Heart right ventricle (tissue), 16 donors: ENCODE results near the gene IYD. TPM values are rescaled to one million over a fixed set of nuclear protein-coding genes. Genes with fewer than 3 reads are reported as not detected.

Experiments
- ATAC-seq, 8 donors: fragments of 200-7000 bp; cut with Tn5 transposase; one replicate each; pipeline ENCODE4 v1.9.1; 2020; ENCODE audit warnings: mild to moderate bottlenecking in 8 of 8, moderate library complexity in 8 of 8, moderate number of reproducible peaks in 1 of 8
- DNase-seq, 2 donors: peaks; one replicate each; pipeline ENCODE4 v3.0.0-alpha.2; 2020
- H3K27ac ChIP-seq, 10 donors: fragments of 200-600 bp; sonication (generic) in 2 of 10; one replicate each; pipeline versions ENCODE4 v1.5.0 to v1.8.0; 2020 to 2022; ENCODE audit warnings: mild to moderate bottlenecking in 3 of 10
- H3K27me3 ChIP-seq, 7 donors: fragments of 200-600 bp; one replicate each; pipeline ENCODE4 v1.8.0; 2021 to 2022; ENCODE audit warnings: mild to moderate bottlenecking in 2 of 7
- H3K36me3 ChIP-seq, 9 donors: fragments of 200-600 bp; sonication (generic) in 1 of 9; one replicate each; pipeline versions ENCODE4 v1.5.0 to v1.8.0; 2020 to 2022; ENCODE audit warnings: mild to moderate bottlenecking in 2 of 9
- H3K4me1 ChIP-seq, 9 donors: fragments of 200-600 bp; sonication (generic) in 1 of 9; one replicate each; pipeline versions ENCODE4 v1.5.0 to v1.8.0; 2020 to 2022; ENCODE audit warnings: mild to moderate bottlenecking in 4 of 9
- H3K4me3 ChIP-seq, 10 donors: fragments of 200-600 bp; sonication (generic) in 2 of 10; one replicate each; pipeline versions ENCODE4 v1.5.0 to v1.8.0; 2020 to 2022; ENCODE audit warnings: mild to moderate bottlenecking in 7 of 10, moderate library complexity in 2 of 10
- H3K9me3 ChIP-seq, 11 donors: fragments of 200-600 bp in 10 of 11; sonication (generic) in 2 of 11; one replicate each; pipeline versions ENCODE4 v1.5.0 to v1.8.0; 2013 to 2022; ENCODE audit warnings: mild to moderate bottlenecking in 2 of 11, control low read depth in 1 of 11, moderate library complexity in 1 of 11
- WGBS, 2 donors: extraction: QIAGEN DNeasy Blood & Tissue Kit; methylation state at CpG; one replicate each; pipeline ENCODE4 v1.1.7; 2013; ENCODE audit warnings: inconsistent platforms in 1 of 2; 5-methylcytosine and 5-hydroxymethylcytosine counted together
- intact Hi-C, 10 donors: fragments of 100-400 bp; cut with DNase I; formaldehyde crosslinking; loops; one replicate each; pipeline versions ENCODE4 v1.11.1 to v1.14.2; 2022
- polyA plus RNA-seq, 2 donors: library from polyadenylated mRNA; stranded (reverse); fragments of 200-250 nt; gene quantifications; one replicate each; pipeline ENCODE4 v1.2.3, GENCODE V29; 2013
- total RNA-seq, 10 donors: library from RNA; stranded (reverse); fragmentation: NEBNext Ultra II Directional in 3 of 10; extraction: Animal tissue kit (Norgen Biotek cat#: 25700) in 3 of 10; gene quantifications; one replicate each; pipeline versions ENCODE4 v1.2.1 to v1.2.4, GENCODE V29; 2021 to 2023
- TF ChIP-seq, protein P1 (sequence below), 9 donors: fragments of 200-600 bp; sonication (generic) in 2 of 9; IDR thresholded peaks; one replicate each; pipeline versions ENCODE4 v1.5.0 to v1.8.0; 2021 to 2022; ENCODE audit warnings: antibody characterized with exemption in 9 of 9, mild to moderate bottlenecking in 5 of 9, moderate library complexity in 1 of 9
- donor health status: Arrhythmogenic right ventricular cardiomyopathy.
- donor health status: ischemic (EF 13 %, LVEDD 7.1; RV severe dilation, severe dysfunction).
- donor health status: healthy with polysubstance abuse.
- donor health status: DM: no; HTN: yes; CAD: no.
- donor health status: DM: no; HTN: no; CAD: no.
- donor health status: ischemic (EF 25% LVEDD 6.9; RV normal size, moderate dysfunction).
- donor health status: ischemic (EF 25% LVEDD 5.7; RV mildly dilated, moderate dysfunction).
- donor health status: healthy.
- donor health status: DM: yes; HTN: yes; CAD: no.
- donor health status: Ischemic cardiomyopathy.
- donor health status: ischemic (EF 35%, LVEDD 5.7; RV mildly dilated, moderate dysfunction).
- donor health status: nonischemic (EF 11% LVEDD 7.7; RV severe dilation, severe dysfunction).
- donor health status: DM: yes; HTN: yes; CAD: no.
- donor health status: PGD.
- donor health status: ischemic (EF 29% LVEDD 5.4; RV normal size, mild dysfunction).
- donor health status: nonischemic (EF 23%, LVEDD 6.1; RV moderate dilation, normal function).

Gene IYD
- total and polyA plus RNA-seq, 12 donors, result not detected

DNA sequence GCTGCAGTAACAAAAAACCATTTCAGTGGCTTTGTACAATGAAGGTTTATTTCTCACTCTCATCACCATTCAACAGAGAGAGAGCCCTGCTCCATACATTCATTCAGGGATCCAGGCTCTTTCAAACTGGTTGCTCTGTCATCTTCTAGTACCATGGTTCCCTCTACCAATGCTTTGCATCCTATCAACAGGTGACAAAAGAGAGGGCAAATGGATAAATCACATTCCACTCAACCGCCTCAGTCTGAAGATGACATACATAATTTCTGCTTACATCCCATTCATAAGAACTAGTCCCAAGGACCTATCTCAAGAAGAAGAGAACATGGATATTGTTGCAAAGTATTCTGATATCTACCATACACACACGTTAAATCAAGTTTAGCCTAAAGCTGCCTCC is 51.6 kb downstream of the IYD start:
- intact Hi-C loops, result loop anchor here in 3 of 10 donors (5.0 to 10.0 kb wide), 3 partner anchors 154 to 262 kb away; partner anchors contain the start of gene PLEKHG1 (in 1 of the 3)
- TF ChIP-seq, protein P1, sequence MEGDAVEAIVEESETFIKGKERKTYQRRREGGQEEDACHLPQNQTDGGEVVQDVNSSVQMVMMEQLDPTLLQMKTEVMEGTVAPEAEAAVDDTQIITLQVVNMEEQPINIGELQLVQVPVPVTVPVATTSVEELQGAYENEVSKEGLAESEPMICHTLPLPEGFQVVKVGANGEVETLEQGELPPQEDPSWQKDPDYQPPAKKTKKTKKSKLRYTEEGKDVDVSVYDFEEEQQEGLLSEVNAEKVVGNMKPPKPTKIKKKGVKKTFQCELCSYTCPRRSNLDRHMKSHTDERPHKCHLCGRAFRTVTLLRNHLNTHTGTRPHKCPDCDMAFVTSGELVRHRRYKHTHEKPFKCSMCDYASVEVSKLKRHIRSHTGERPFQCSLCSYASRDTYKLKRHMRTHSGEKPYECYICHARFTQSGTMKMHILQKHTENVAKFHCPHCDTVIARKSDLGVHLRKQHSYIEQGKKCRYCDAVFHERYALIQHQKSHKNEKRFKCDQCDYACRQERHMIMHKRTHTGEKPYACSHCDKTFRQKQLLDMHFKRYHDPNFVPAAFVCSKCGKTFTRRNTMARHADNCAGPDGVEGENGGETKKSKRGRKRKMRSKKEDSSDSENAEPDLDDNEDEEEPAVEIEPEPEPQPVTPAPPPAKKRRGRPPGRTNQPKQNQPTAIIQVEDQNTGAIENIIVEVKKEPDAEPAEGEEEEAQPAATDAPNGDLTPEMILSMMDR (IDR thresholded peaks at IDR 0.05), result no peak
- Histone ChIP-seq H3K4me1 (peaks cover 0 to 30% (median 12%) of the 10 kb centered on the region in 9 donors), H3K4me3 (no peak overlapping the region), H3K27ac (peak overlapping the region in 3 of 10 donors; percentile 39 to 46 (median 42)), H3K27me3 (peaks cover 0 to 7% (median 0%) of the 10 kb centered on the region in 7 donors), H3K9me3 (peaks cover 0 to 9% (median 0%) of the 10 kb centered on the region in 11 donors), H3K36me3 (no peaks in the 10 kb centered on the region)
- DNase-seq (no peak), ATAC-seq (no peak)
- WGBS, 2 donors, result 92 to 96% methylated on average over 2 of the region's 2 CpGs

DNA sequence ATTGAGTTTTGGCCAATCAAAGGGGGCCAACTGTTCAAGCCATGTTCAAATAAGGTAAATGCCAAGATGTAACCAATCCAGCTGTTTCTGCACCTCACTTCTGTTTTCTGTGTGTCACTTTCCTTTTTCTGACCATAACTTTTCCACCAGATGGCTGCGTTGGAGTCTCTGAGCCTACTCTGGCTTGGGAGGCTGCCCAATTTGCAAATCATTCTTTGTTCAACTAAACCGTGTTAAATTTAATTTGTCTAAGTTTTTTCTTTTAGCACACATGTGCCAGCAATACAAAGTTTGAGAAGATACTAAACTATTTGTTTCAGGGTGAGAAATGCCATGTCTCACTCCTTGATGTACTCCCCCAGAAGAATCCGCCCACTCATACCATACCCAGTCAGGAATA is 52.1 kb downstream of the IYD start:
- TF ChIP-seq, protein P1 (IDR thresholded peaks at IDR 0.05), result peak in 1 of 9 donors; percentile 8
- H3K27me3 ChIP-seq, result peaks cover 0 to 7% (median 0%) of the 10 kb centered on the region in 7 donors
- H3K9me3 ChIP-seq, result peaks cover 0 to 9% (median 0%) of the 10 kb centered on the region in 11 donors
- H3K4me3 ChIP-seq, result no peak overlapping the region
- DNase-seq (peak in 1 of 2 donors; percentile 28), ATAC-seq (no peak)
- peak overlapping the region in 3 of 10 donors; percentile 39 to 46 (median 42) for H3K27ac ChIP-seq
- H3K4me1 ChIP-seq, result peaks cover 0 to 30% (median 12%) of the 10 kb centered on the region in 9 donors
- no peaks in the 10 kb centered on the region for H3K36me3 ChIP-seq
- intact Hi-C loops, result loop anchor here in 3 of 10 donors (5.0 to 10.0 kb wide), 3 partner anchors 154 to 261 kb away; partner anchors contain the start of gene PLEKHG1 (in 1 of the 3)
- WGBS, 2 donors, result 57 to 61% methylated on average over 3 of the region's 3 CpGs

DNA sequence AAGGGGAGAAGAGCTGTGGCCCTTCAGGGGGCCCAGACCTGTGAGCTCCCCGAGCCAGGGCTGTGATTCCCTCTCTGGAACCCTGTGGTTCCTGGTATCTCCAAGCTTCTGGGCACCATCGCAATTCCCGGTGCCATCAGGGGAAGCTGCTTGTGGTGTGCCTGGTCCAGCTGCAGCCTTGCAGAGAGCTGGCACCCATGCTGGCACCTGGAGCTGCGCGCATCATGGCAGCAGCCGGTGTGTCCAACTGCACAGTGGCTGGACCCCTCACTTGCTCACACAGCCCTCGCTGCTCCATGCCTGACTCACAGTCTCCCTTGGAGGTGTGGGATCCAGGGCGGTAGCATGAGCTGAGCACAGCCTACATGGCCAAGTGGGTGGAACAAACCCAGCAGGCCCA is 56.7 kb downstream of the IYD start:
- H3K9me3 ChIP-seq, result no peaks in the 10 kb centered on the region
- peaks cover 0 to 14% (median 0%) of the 10 kb centered on the region in 9 donors for H3K4me1 ChIP-seq
- TF ChIP-seq, protein P1 (IDR thresholded peaks at IDR 0.05), result no peak
- DNase-seq (no peak), ATAC-seq (no peak)
- H3K4me3 ChIP-seq, result no peak overlapping the region
- no peaks in the 10 kb centered on the region for H3K36me3 ChIP-seq
- WGBS, 2 donors, result 96 to 99% methylated on average over 8 of the region's 8 CpGs
- H3K27ac ChIP-seq, result no peak overlapping the region
- H3K27me3 ChIP-seq, result no peaks in the 10 kb centered on the region
- intact Hi-C loops, result loop anchor here in 1 of 10 donors (10.0 kb wide), 1 partner anchor 149 kb away; no protein-coding TSS in a partner anchor

DNA sequence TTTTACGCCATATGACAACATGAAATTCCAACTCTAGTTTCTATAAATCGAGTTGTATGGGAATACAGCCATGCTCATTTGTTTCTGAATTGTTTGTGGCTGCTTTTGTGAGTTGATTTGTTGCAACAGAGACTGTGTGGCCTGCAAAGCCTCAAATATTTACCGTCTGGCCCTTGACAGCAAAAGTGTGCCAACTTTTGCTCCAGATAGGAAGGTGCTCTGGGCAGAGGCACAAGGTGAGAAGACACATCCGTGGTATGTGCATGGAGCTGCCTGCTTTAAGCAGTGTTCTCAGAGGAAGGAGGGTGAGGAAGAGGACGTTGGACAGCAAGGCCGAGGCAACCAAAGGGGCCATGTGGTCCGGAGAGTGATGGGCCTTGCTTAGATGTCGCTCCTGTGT is 57.4 kb downstream of the IYD start:
- TF ChIP-seq, protein P1 (IDR thresholded peaks at IDR 0.05), result no peak
- DNase-seq (no peak), ATAC-seq (peak in 6 of 8 donors; percentile 40 to 80 (median 50))
- H3K4me3 ChIP-seq, result no peak overlapping the region
- no peaks in the 10 kb centered on the region for H3K27me3 ChIP-seq
- peaks cover 0 to 7% (median 0%) of the 10 kb centered on the region in 9 donors for H3K4me1 ChIP-seq
- intact Hi-C loops, result loop anchor here in 1 of 10 donors (10.0 kb wide), 1 partner anchor 149 kb away; no protein-coding TSS in a partner anchor
- H3K27ac ChIP-seq, result no peak overlapping the region
- no peaks in the 10 kb centered on the region for H3K36me3 ChIP-seq
- WGBS, 2 donors, result 52 to 64% methylated on average over 8 of the region's 8 CpGs
- no peaks in the 10 kb centered on the region for H3K9me3 ChIP-seq
